Memory B cell (primary cell): ENCODE measurements around the gene GCA.

Source experiments
- ATAC-seq: fragments of 150-1000 bp; cut with Tn5 transposase; 2 replicates; pipeline ENCODE4 v1.10.0; 2021; ENCODE audit warnings: low read depth, mild to moderate bottlenecking, moderate library complexity
- DNase-seq, 2 donors: peaks; one replicate each; pipeline ENCODE4 v3.0.0; 2022; ENCODE audit warnings: low spot score in 2 of 2
- H3K27ac Mint-ChIP-seq: one replicate; pipeline ENCODE4 v1.8.0; 2022; ENCODE audit warnings: mild to moderate bottlenecking, moderate library complexity, mixed read lengths
- H3K27me3 Mint-ChIP-seq: one replicate; pipeline ENCODE4 v1.8.0; 2022; ENCODE audit warnings: mixed read lengths
- H3K36me3 Mint-ChIP-seq: one replicate; pipeline ENCODE4 v1.8.0; 2022; ENCODE audit warnings: mild to moderate bottlenecking, mixed read lengths
- H3K4me1 Mint-ChIP-seq: one replicate; pipeline ENCODE4 v1.8.0; 2022; ENCODE audit warnings: mixed read lengths
- H3K4me3 Mint-ChIP-seq: one replicate; pipeline ENCODE4 v1.8.0; 2022; ENCODE audit warnings: mild to moderate bottlenecking, moderate library complexity, mixed read lengths
- H3K9me3 Mint-ChIP-seq: one replicate; pipeline ENCODE4 v1.8.0; 2022; ENCODE audit warnings: mixed read lengths

The GCA gene

DNA sequence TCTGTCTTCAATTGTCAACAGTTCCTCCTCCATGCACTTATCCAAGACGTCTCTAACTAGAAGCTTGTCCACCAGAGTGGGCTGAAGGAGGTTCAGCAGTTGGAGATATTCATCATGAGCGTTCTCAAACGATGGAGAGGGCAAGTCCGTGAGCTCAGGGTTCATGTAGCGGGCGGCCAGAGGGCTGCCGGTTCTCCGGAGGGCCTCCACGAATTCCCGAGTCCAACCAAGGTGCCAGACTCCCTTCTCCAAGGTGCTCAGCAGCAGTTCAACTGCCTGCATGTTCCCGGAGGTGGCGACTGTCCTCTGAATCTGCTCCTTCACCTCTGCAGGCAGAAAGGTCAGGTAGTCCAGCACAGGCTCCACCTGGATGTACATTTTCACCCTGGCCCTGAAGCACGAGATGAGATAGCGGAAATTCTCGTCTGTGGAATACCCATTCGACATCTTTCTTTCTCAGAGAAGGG is 26.0 kb upstream of the GCA start:
- H3K27me3 Mint-ChIP-seq = no peaks in the 10 kb centered on the region
- H3K4me1 Mint-ChIP-seq = peaks cover 44% of the 10 kb centered on the region
- peak; percentile 15 to 39 for DNase-seq
- peak overlapping the region; percentile 96 for H3K4me3 Mint-ChIP-seq
- peak; percentile 5 for ATAC-seq
- H3K36me3 Mint-ChIP-seq = peaks cover 7% of the 10 kb centered on the region
- H3K27ac Mint-ChIP-seq = peak overlapping the region; percentile 100
- no peaks in the 10 kb centered on the region for H3K9me3 Mint-ChIP-seq

DNA sequence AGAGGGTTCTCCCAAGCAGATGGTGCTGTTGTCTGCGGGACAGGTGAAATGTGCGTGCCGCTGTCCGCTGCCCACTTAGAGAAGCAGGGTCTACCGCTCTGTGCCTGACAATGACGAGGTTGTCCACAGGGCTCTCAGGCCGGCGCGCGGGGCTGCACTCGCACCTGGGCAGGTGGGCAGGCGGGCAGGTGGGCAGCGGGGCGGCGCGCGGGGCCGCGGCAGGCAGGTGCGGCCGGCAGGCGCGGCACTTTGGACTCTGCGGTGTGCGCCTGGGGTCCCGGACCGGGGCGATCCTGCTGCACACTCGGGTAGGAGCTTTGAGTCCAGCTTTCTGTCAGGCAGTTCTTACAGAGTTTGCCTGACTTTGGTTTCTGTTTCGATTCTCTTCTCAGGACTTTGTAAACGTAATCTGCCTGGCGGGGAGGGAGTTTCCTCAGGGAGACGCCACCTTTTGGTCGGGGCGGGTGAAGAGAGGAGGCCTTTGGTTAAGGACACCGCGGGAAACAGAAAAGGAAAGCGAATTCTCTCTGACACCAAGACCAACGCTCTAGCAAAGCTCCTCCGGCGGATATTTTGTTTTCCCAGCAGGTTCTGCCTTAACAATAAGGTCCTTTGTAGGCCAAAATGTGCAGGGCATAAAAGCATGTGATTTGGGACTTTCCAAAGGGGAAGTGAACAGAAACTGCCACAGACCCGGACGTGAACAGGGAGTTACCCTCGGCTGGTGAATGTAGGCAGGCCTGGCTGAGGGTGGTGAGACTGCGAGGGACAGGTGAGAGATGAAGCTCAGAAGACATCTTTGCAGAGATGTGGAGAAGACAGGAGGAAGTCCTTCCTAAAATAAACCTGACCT is 25.4 kb upstream of the GCA start, which contains the start of gene IFIH1:
Gene IFIH1 (minus strand): TSS at position 357 of the 853 bp plus-strand sequence. CDS start 377 bp downstream, outside the sequence.
- ATAC-seq (peak; percentile 92), DNase-seq (peak; percentile 86 to 89)
- no peaks in the 10 kb centered on the region for H3K27me3 Mint-ChIP-seq
- H3K4me1 Mint-ChIP-seq = peaks cover 44% of the 10 kb centered on the region
- peak within 1 kb of the TSS; percentile 100 for H3K27ac Mint-ChIP-seq
- peaks cover 7% of the 10 kb centered on the region for H3K36me3 Mint-ChIP-seq
- H3K9me3 Mint-ChIP-seq = no peaks in the 10 kb centered on the region
- peak within 1 kb of the TSS; percentile 96 for H3K4me3 Mint-ChIP-seq

DNA sequence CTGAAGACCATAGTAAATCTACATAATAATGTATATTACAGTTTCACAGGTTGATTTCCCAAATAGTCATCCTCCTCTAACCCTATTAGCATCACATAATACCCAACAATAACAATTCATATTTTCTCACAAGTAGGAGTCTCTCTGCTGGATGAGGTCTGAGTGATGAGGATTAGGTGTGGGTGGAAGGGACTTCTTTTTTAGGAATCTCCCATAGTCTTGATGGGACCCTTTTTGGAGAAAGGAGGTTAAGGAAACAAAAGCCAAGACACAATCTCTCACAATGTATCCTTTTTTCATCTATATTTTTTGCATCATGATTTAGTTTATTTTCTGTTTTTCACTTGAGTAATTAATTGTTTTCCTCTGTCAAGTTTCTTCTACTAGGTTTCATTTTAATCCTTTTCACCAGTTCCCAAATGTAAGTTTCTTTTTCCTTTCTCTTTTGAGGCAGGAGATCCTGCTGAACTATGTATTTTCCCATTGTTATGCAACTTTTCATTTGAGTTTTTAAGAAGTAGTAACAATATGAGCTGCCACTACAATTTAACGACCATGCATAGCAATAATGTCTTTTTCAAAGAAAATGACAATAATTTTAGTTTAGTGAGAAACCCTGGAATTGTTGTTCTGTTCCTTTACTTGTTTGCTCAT is 22.9 kb upstream of the GCA start:
- H3K4me3 Mint-ChIP-seq = no peak overlapping the region
- peaks cover 4% of the 10 kb centered on the region for H3K36me3 Mint-ChIP-seq
- ATAC-seq (no peak), DNase-seq (no peak)
- H3K27me3 Mint-ChIP-seq = no peaks in the 10 kb centered on the region
- peak overlapping the region; percentile 100 for H3K27ac Mint-ChIP-seq
- peaks cover 32% of the 10 kb centered on the region for H3K4me1 Mint-ChIP-seq
- H3K9me3 Mint-ChIP-seq = no peaks in the 10 kb centered on the region

DNA sequence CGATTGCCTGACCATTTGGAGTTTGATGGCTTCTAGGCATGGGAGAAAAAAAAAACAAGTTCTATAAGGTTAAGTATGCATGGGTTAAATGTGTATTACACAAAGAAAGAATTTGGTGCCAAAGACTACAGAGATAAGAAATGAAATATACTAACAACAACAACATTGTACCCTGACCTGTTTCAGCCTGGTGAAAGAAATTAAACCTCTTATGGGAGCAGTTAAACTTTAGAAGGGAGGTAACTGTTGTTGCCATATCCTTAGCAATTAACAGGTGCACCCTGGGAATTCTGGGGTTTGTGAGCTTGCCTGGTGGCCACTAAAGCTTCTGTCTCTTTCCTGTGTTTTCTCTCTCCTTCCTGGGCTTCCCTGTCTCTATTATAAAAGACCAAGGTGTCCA is 19.0 kb upstream of the GCA start:
- H3K4me1 Mint-ChIP-seq = peaks cover 21% of the 10 kb centered on the region
- peaks cover 4% of the 10 kb centered on the region for H3K36me3 Mint-ChIP-seq
- no peaks in the 10 kb centered on the region for H3K27me3 Mint-ChIP-seq
- H3K9me3 Mint-ChIP-seq = no peaks in the 10 kb centered on the region
- ATAC-seq (no peak), DNase-seq (no peak)
- no peak overlapping the region for H3K4me3 Mint-ChIP-seq
- no peak overlapping the region for H3K27ac Mint-ChIP-seq

DNA sequence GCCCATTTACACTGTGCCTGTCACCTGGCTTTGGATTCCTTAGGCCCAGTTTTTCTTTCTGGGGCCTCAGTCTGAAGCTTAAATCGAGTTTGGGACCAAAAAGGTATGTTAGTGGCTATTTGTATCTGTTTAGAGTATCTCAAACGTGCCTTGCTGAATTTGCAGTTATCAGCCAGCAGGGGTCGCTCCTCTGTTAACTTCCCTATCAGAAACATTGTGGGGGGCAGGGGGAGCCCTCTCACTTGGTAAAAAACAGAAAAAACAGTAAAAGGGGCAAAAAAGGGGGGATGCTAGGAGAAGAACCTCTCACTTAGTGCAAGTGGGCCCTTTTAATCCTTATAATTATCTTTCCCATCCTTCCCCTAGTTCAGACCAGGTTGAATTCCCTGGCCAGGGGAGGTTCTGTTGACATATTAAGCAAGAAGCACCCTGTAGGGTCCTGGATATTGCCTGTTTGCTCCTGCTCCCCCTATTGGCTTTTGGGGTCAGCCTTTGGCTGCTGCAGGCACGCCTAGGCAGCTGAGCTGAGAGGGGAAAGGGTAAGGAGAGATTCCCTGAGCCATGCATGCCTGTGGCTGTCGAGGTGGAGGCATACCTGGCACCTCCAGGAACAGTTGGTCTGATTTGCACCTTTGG is 16.7 kb upstream of the GCA start:
- H3K9me3 Mint-ChIP-seq = no peaks in the 10 kb centered on the region
- H3K4me3 Mint-ChIP-seq = no peak overlapping the region
- H3K27ac Mint-ChIP-seq = peak overlapping the region; percentile 14
- ATAC-seq (no peak), DNase-seq (no peak)
- H3K4me1 Mint-ChIP-seq = peaks cover 12% of the 10 kb centered on the region
- H3K36me3 Mint-ChIP-seq = peaks cover 4% of the 10 kb centered on the region
- no peaks in the 10 kb centered on the region for H3K27me3 Mint-ChIP-seq

DNA sequence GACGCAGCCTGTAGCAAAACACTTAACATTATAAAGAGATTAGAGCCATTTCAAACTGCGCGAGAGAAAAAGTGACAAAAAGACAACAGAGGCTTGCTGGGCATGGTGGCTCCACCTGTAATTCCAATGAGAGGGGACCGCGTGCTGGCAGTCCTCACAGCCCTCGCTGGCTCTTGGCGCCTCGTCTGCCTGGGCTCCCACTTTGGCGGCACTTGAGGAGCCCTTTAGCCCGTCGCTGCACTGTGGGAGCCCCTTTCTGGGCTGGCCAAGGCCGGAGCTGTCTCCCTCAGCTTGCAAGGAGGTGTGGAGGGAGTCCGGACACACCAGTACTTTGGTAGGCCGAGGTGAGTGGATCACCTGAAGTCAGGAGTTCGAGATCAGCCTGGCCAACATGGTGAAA is 16.1 kb upstream of the GCA start:
- peaks cover 12% of the 10 kb centered on the region for H3K4me1 Mint-ChIP-seq
- H3K9me3 Mint-ChIP-seq = no peaks in the 10 kb centered on the region
- H3K36me3 Mint-ChIP-seq = peaks cover 4% of the 10 kb centered on the region
- H3K4me3 Mint-ChIP-seq = no peak overlapping the region
- no peak for DNase-seq
- ATAC-seq = no peak
- H3K27ac Mint-ChIP-seq = peak overlapping the region; percentile 14
- H3K27me3 Mint-ChIP-seq = no peaks in the 10 kb centered on the region

DNA sequence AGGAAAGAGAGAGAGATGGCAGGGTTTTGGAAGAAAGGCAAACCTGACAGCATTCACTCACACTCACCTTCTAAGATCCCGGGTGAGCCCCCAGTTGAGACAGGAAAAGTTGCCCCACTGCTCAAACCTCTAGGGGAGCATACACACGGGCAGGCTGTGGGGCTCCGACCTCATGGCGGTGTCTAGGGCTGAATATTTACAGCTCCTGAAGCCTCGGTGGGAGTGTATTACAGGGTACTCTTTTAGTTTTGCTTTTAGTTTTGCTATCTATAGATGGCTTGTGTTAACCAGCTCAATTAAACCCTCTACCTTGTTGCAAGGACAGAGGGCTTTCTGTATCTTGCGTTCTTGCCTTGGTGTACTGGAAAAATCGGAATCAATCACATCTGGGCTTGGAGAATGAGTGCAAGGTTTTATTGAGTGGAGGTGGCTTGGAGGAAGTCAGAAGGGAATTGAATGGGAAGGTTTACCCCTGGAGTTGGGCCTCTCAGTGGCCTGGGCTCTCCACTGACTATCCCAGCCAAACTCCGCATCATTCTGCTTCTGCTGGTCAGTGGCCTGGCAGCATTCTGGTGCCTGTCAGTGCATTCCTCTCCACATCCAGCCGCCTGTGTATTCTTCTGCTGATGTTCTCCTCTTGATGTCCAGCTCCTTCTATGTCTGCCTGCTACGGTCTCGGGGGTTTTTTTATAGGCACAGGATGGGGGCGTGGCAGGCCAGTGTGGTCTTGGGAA is 15.3 kb upstream of the GCA start:
- Mint-ChIP-seq H3K36me3 (peaks cover 4% of the 10 kb centered on the region), H3K27me3 (no peaks in the 10 kb centered on the region), H3K9me3 (no peaks in the 10 kb centered on the region), H3K4me3 (no peak overlapping the region), H3K27ac (peak overlapping the region; percentile 74), H3K4me1 (peaks cover 12% of the 10 kb centered on the region)
- DNase-seq (no peak), ATAC-seq (peak; percentile 81)

DNA sequence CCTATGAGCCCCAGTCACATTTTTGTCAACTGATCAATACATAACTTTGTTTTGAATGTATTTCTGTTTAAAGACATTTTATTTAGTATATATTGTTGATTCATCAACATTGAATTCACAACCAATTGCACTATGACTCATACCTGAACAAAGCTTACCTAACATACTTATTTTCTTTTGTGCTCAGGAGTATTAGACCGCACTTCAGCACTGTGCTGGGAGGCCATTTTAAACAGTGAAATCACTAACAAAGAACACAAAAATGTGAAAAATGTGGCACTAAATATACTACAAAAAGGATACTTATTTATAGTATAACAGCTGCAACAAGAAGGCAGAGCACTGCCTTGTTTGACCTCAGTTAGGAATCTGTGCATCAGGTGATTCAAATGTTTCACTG is 13.1 kb upstream of the GCA start:
- ATAC-seq = no peak
- peaks cover 5% of the 10 kb centered on the region for H3K4me1 Mint-ChIP-seq
- no peak overlapping the region for H3K27ac Mint-ChIP-seq
- H3K36me3 Mint-ChIP-seq = no peaks in the 10 kb centered on the region
- H3K4me3 Mint-ChIP-seq = no peak overlapping the region
- no peak for DNase-seq
- no peaks in the 10 kb centered on the region for H3K9me3 Mint-ChIP-seq
- no peaks in the 10 kb centered on the region for H3K27me3 Mint-ChIP-seq

DNA sequence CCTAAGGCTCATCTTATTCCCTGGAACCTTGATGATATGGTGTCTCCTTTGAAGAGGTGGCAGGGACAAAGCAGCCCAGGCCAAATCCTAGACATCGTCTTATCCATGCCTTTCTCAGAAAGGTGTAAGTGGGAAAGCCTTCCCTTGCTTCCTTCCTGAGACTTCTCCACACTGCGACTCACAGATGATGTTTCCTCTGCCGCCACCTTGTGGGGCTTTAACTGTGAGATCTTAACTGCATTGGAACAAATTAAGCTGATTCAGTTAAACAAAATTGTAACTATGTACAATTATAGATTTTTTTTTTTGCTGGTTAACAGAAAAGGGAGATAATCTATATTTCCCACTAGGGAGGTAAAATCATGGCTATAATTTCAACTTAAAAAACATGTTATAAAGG is 10.0 kb upstream of the GCA start:
- Mint-ChIP-seq H3K4me1 (no peaks in the 10 kb centered on the region), H3K36me3 (no peaks in the 10 kb centered on the region), H3K27ac (no peak overlapping the region), H3K9me3 (no peaks in the 10 kb centered on the region), H3K4me3 (no peak overlapping the region), H3K27me3 (no peaks in the 10 kb centered on the region)
- DNase-seq = no peak
- peak; percentile 66 for ATAC-seq

DNA sequence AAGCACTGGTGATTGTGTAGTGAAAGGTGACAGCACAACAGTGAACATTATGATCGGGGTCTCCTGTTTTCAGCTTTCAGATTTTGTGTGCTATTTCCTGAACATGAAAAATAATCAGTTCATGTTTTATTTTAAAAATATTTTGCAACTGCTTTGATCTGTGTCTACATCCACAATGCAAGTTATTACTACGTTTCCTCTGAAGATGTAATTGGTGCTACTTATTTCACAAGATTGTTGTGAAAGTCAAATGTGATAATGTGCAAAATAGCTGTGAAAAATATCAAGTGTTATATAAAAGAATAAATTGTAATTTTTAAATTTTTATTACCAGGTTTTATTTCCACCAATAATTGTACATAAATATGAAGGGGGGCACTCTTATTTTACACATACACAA is 6.1 kb upstream of the GCA start:
- H3K36me3 Mint-ChIP-seq = no peaks in the 10 kb centered on the region
- ATAC-seq = no peak
- H3K27ac Mint-ChIP-seq = no peak overlapping the region
- no peaks in the 10 kb centered on the region for H3K9me3 Mint-ChIP-seq
- H3K4me1 Mint-ChIP-seq = no peaks in the 10 kb centered on the region
- no peak overlapping the region for H3K4me3 Mint-ChIP-seq
- no peaks in the 10 kb centered on the region for H3K27me3 Mint-ChIP-seq
- no peak for DNase-seq

DNA sequence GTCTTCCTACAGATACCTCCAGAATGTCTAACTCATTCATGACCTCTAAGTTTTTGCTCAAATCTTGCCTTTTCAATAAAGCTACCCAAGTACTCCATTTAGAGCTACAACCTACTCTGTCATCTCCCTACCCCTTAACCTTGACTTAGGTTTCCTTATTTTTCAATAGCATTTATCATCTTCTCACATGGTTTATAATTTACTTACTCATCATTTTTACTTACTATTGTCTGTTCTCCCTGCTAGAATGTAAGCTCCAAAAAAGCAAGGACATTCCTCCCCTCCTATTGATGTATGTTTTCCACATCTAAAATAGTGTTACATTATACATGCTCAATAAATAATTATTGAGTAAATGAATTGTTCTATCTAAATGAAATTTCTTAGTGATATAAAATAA is 3.1 kb upstream of the GCA start:
- Mint-ChIP-seq H3K4me3 (no peak overlapping the region), H3K27ac (no peak overlapping the region), H3K9me3 (no peaks in the 10 kb centered on the region), H3K4me1 (peaks cover 5% of the 10 kb centered on the region), H3K36me3 (no peaks in the 10 kb centered on the region), H3K27me3 (no peaks in the 10 kb centered on the region)
- DNase-seq = no peak
- no peak for ATAC-seq

DNA sequence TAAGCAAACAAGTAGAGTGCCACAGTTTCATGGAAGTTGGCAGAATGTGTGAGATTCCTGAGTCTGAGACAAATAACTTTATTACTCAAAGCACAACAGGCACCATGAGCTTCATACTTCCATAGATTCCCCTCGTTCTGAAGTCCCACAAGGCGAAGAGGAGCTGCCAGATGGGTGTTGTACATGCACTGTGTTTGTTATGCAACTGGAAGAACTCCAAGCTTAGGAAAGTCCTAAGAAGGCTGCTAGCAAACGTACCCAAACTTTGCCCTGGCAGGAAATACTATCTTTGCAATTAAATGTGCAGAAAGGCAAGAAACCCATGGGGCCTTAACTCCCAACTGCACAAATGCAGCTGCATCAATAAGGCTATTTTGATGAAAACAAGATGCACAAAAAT is 1.6 kb upstream of the GCA start:
- Mint-ChIP-seq H3K4me3 (no peak overlapping the region), H3K27ac (no peak overlapping the region), H3K36me3 (no peaks in the 10 kb centered on the region), H3K9me3 (no peaks in the 10 kb centered on the region), H3K27me3 (no peaks in the 10 kb centered on the region), H3K4me1 (peaks cover 8% of the 10 kb centered on the region)
- ATAC-seq (no peak), DNase-seq (no peak)

DNA sequence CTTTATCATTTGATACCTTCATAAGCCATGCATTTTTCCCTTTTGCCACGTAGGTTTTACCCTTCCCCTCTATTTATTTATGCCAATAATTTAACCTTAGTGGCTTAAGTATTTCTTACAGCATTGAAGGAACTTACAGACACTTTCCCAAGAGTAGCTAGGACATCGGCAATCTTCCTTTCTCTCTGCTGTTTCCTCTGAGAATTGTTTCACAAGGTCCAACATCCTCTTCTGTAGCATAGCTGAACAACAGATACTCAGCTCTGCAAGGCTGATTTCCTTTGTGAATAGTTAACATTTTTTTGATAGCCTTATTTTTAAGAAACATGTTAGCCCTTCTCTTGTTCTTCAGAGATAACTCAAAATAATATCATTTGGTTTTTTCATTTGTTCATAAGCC is 1.1 kb upstream of the GCA start:
- ATAC-seq = no peak
- H3K9me3 Mint-ChIP-seq = no peaks in the 10 kb centered on the region
- no peak overlapping the region for H3K4me3 Mint-ChIP-seq
- no peaks in the 10 kb centered on the region for H3K27me3 Mint-ChIP-seq
- no peak overlapping the region for H3K27ac Mint-ChIP-seq
- H3K4me1 Mint-ChIP-seq = peaks cover 8% of the 10 kb centered on the region
- H3K36me3 Mint-ChIP-seq = no peaks in the 10 kb centered on the region
- DNase-seq = no peak

DNA sequence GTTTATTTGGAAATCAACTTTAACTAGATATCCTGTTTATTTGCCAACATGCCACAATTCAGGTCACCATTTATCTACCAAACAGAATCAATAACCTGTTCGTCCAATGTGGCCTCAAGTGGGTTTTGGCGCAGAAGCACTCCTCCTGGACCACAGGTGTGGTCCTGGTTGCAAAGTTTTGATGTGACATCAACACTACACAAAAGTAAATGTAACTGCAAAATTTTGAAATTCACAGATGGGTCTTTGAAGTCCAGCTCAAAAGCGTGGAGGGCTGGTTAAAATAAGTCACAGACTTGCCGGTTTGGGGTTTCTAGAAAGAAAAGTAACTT is 474 bp upstream of the GCA start:
- H3K9me3 Mint-ChIP-seq = no peaks in the 10 kb centered on the region
- H3K36me3 Mint-ChIP-seq = no peaks in the 10 kb centered on the region
- DNase-seq (no peak), ATAC-seq (no peak)
- peak overlapping the region; percentile 92 for H3K4me3 Mint-ChIP-seq
- peak overlapping the region; percentile 86 for H3K27ac Mint-ChIP-seq
- H3K4me1 Mint-ChIP-seq = peaks cover 8% of the 10 kb centered on the region
- no peaks in the 10 kb centered on the region for H3K27me3 Mint-ChIP-seq
